Measurements from ENCODE around the gene CACNB2. TPM values are rescaled to one million over a fixed set of nuclear protein-coding genes. Genes with fewer than 3 reads are reported as not detected.

The CACNB2 gene
- total and polyA plus RNA-seq, 2 of the 13 experiments (the other 11 are each of a cell fraction or from before 2014, with no cell fraction given): not detected

DNA sequence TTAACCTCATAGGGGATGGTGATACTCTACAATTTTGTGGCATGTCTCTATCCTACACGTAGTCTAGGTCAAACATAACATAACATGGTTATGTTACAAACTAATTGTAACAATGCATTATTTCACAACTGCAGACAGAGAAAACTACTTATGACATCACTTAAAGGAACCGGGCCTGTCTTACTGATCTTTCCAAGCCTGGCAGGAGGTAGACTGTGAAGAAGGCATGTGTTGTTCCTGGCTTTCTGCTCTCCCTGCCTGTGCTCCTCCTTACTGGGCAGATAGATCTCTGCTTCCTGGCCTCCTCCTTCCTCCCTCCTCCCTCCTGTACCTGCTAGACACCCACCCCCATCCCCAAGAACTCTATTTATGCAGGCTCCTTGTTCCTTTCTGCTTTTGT lies 5.4 kb downstream of the CACNB2 start:
- CTCF ChIA-PET (ENCODE audit: low intra/inter-chr PET ratio, low total read pairs): no interaction called here
- BruUV-seq (replicated peaks): no TSS peak
- POLR2A ChIA-PET: no interaction called here
- DNase-seq (ENCODE audit: low spot score) (no peak), ATAC-seq (no peak), FAIRE-seq (no peak)
- intact Hi-C loops (cut with micrococcal nuclease; ENCODE audit: unreplicated experiment) (no loop called here), in situ Hi-C loops (cut with HindIII; ENCODE audit: extremely low pct_ligation_motif_present, low pct_unique_long_range_greater_than_20kb) (no loop called here)
- TF ChIP-seq YEATS2 (CRISPR knock-in tag; IDR thresholded peaks at IDR 0.05; ENCODE audit: borderline replicate concordance): no peak
- TF ChIP-seq ATF7 (IDR thresholded peaks at IDR 0.05): 0 out of 2 replicates have a peak, but pooled peaks have one; percentile 2
- TF ChIP-seq ATF7 (CRISPR knock-in tag; IDR thresholded peaks at IDR 0.05): no peak
- Histone ChIP-seq H3K9me3 (ENCODE audit: low read length) (no peaks in the 10 kb centered on the region), H3K9ac (ENCODE audit: insufficient read depth, low read depth, low read length) (no peak overlapping the region), H3K36me3 (replicated peaks in 1 of 2; ENCODE audit: control insufficient read depth in 1 of 2, insufficient read depth in 2 of 2, low read length in 2 of 2) (no peaks in the 10 kb centered on the region), H3K27me3 (ENCODE audit: control insufficient read depth in 1 of 2, insufficient read depth in 2 of 2, low read length in 2 of 2) (peaks cover 0 to 12% of the 10 kb centered on the region in 2 experiments; a peak in 3 of 5 replicates), H4K20me1 (ENCODE audit: insufficient read depth, low read length) (no peaks in the 10 kb centered on the region), H2AFZ (ENCODE audit: low read length) (no peak overlapping the region), H3K27ac (ENCODE audit: extremely low read length, insufficient read depth, low read length) (no peak overlapping the region), H3K4me3 (replicated peaks in 1 of 3; ENCODE audit: insufficient read depth in 1 of 3, low read depth in 2 of 3, low read length in 3 of 3) (no peak overlapping the region), H3K79me2 (ENCODE audit: insufficient read depth, low read length) (no peaks in the 10 kb centered on the region), H3K4me1 (ENCODE audit: insufficient read depth, low read length) (no peaks in the 10 kb centered on the region), H3K4me2 (ENCODE audit: low read depth, low read length) (no peak overlapping the region)
- WGBS (ENCODE audit: low lambda C conversion rate): 7% methylated on average over 2 of the region's 2 CpGs

GRCh38 chr10:18149196-18149800 lies 9.1 kb downstream of the CACNB2 start:
- Histone ChIP-seq H4K20me1 (ENCODE audit: insufficient read depth, low read length) (no peaks in the 10 kb centered on the region), H3K27me3 (ENCODE audit: control insufficient read depth in 1 of 2, insufficient read depth in 2 of 2, low read length in 2 of 2) (peaks cover 0 to 5% of the 10 kb centered on the region in 2 experiments; a peak in 3 of 5 replicates), H3K9me3 (ENCODE audit: low read length) (no peaks in the 10 kb centered on the region), H3K4me3 (replicated peaks in 1 of 3; ENCODE audit: insufficient read depth in 1 of 3, low read depth in 2 of 3, low read length in 3 of 3) (no peak overlapping the region), H3K4me2 (ENCODE audit: low read depth, low read length) (no peak overlapping the region), H3K79me2 (ENCODE audit: insufficient read depth, low read length) (no peaks in the 10 kb centered on the region), H3K27ac (ENCODE audit: extremely low read length, insufficient read depth, low read length) (no peak overlapping the region), H3K9ac (ENCODE audit: insufficient read depth, low read depth, low read length) (no peak overlapping the region), H3K4me1 (ENCODE audit: insufficient read depth, low read length) (no peaks in the 10 kb centered on the region), H3K36me3 (replicated peaks in 1 of 2; ENCODE audit: control insufficient read depth in 1 of 2, insufficient read depth in 2 of 2, low read length in 2 of 2) (no peaks in the 10 kb centered on the region), H2AFZ (ENCODE audit: low read length) (no peak overlapping the region)
- 37% methylated on average over 6 of the region's 6 CpGs for WGBS (ENCODE audit: low lambda C conversion rate)
- in situ Hi-C loops (cut with HindIII; ENCODE audit: extremely low pct_ligation_motif_present, low pct_unique_long_range_greater_than_20kb) (no loop called here), intact Hi-C loops (cut with micrococcal nuclease; ENCODE audit: unreplicated experiment) (no loop called here)
- CTCF ChIA-PET (ENCODE audit: low intra/inter-chr PET ratio, low total read pairs): no interaction called here
- BruUV-seq (replicated peaks): no TSS peak
- POLR2A ChIA-PET: no interaction called here
- DNase-seq (ENCODE audit: low spot score) (no peak), ATAC-seq (no peak), FAIRE-seq (no peak)
- no peak for TF ChIP-seq ZNF790 (CRISPR knock-in tag; IDR thresholded peaks at IDR 0.05; ENCODE audit: borderline replicate concordance)
- no peak for TF ChIP-seq DPF2 (CRISPR knock-in tag; IDR thresholded peaks at IDR 0.05; ENCODE audit: borderline replicate concordance, low read depth)
- TF ChIP-seq, protein P1, sequence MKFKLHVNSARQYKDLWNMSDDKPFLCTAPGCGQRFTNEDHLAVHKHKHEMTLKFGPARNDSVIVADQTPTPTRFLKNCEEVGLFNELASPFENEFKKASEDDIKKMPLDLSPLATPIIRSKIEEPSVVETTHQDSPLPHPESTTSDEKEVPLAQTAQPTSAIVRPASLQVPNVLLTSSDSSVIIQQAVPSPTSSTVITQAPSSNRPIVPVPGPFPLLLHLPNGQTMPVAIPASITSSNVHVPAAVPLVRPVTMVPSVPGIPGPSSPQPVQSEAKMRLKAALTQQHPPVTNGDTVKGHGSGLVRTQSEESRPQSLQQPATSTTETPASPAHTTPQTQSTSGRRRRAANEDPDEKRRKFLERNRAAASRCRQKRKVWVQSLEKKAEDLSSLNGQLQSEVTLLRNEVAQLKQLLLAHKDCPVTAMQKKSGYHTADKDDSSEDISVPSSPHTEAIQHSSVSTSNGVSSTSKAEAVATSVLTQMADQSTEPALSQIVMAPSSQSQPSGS (CRISPR knock-in tag; IDR thresholded peaks at IDR 0.05): no peak
- TF ChIP-seq, protein P2, sequence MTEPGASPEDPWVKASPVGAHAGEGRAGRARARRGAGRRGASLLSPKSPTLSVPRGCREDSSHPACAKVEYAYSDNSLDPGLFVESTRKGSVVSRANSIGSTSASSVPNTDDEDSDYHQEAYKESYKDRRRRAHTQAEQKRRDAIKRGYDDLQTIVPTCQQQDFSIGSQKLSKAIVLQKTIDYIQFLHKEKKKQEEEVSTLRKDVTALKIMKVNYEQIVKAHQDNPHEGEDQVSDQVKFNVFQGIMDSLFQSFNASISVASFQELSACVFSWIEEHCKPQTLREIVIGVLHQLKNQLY (CRISPR knock-in tag; IDR thresholded peaks at IDR 0.05): no peak
- no peak for TF ChIP-seq ESRRA (CRISPR knock-in tag; IDR thresholded peaks at IDR 0.05; ENCODE audit: low read depth)
- TF ChIP-seq MEF2D (CRISPR knock-in tag; IDR thresholded peaks at IDR 0.05): no peak
- TF ChIP-seq ZBTB1 (CRISPR knock-in tag; IDR thresholded peaks at IDR 0.05; ENCODE audit: borderline replicate concordance): no peak
- TF ChIP-seq, protein P3, sequence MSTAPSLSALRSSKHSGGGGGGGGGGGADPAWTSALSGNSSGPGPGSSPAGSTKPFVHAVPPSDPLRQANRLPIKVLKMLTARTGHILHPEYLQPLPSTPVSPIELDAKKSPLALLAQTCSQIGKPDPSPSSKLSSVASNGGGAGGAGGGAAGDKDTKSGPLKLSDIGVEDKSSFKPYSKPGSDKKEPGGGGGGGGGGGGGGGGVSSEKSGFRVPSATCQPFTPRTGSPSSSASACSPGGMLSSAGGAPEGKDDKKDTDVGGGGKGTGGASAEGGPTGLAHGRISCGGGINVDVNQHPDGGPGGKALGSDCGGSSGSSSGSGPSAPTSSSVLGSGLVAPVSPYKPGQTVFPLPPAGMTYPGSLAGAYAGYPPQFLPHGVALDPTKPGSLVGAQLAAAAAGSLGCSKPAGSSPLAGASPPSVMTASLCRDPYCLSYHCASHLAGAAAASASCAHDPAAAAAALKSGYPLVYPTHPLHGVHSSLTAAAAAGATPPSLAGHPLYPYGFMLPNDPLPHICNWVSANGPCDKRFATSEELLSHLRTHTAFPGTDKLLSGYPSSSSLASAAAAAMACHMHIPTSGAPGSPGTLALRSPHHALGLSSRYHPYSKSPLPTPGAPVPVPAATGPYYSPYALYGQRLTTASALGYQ (CRISPR knock-in tag; IDR thresholded peaks at IDR 0.05): no peak
- no peak for TF ChIP-seq SRSF9 (IDR thresholded peaks at IDR 0.05; ENCODE audit: borderline replicate concordance, insufficient read depth, low read depth, low read length, poor library complexity, severe bottlenecking)
- TF ChIP-seq TEAD2 (CRISPR knock-in tag; IDR thresholded peaks at IDR 0.05): no peak
